ENCODE measurements around the gene CDX2.

- peak; percentile 48 for TF ChIP-seq EZH2 (IDR thresholded peaks at IDR 0.05; ENCODE audit: borderline replicate concordance, insufficient read depth, low read length, poor library complexity, severe bottlenecking)
- no peak for TF ChIP-seq CTCF (IDR thresholded peaks at IDR 0.05; ENCODE audit: poor library complexity, severe bottlenecking)
- TF ChIP-seq SMC3 (conservative IDR thresholded peaks at IDR 0.05; ENCODE audit: poor library complexity), result no peak
- TF ChIP-seq EP300 (conservative IDR thresholded peaks at IDR 0.05; ENCODE audit: poor library complexity, severe bottlenecking), result no peak
- TF ChIP-seq MXI1 (conservative IDR thresholded peaks at IDR 0.05; ENCODE audit: poor library complexity, severe bottlenecking), result no peak
- TF ChIP-seq TAF1 (IDR thresholded peaks at IDR 0.05; ENCODE audit: low read depth), result no peak
- no peak for TF ChIP-seq RAD21 (conservative IDR thresholded peaks at IDR 0.05)
- no peak for TF ChIP-seq REST (IDR thresholded peaks at IDR 0.05; ENCODE audit: borderline replicate concordance)
- no peak for TF ChIP-seq POLR2AphosphoS5 (IDR thresholded peaks at IDR 0.05)
Observed at GRCh38 chr13:27928805-27929753, 40.0 kb downstream of the CDX2 start.

Measured in neural cell (in vitro differentiated cells).